ENCODE results near the gene PTPN4. TPM values are rescaled to one million over a fixed set of nuclear protein-coding genes. Genes with fewer than 3 reads are reported as not detected.

The PTPN4 gene
- total RNA-seq, 1 donor from 2014 or later = 21.4 TPM

DNA sequence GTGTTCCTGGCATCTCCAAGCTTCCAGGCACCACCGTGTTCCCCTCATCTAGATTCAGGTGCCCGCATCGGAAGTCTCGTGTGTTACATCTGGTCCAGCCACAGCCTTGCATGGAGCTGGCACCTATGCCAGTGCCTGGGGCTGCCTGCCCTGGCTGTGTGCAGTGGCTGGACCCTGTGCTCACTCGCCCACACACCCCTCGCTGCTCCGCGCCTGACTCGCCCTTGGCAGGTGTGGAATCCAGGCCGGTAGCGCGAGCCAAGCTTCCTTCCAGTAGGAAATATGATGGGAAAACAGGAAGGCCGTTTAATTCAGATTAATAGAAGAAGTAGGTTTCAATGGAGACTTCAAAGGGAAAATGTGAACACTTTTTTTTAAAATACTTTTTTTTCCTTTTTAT, 78.0 kb downstream of the PTPN4 start:
- TF ChIP-seq, protein P1, sequence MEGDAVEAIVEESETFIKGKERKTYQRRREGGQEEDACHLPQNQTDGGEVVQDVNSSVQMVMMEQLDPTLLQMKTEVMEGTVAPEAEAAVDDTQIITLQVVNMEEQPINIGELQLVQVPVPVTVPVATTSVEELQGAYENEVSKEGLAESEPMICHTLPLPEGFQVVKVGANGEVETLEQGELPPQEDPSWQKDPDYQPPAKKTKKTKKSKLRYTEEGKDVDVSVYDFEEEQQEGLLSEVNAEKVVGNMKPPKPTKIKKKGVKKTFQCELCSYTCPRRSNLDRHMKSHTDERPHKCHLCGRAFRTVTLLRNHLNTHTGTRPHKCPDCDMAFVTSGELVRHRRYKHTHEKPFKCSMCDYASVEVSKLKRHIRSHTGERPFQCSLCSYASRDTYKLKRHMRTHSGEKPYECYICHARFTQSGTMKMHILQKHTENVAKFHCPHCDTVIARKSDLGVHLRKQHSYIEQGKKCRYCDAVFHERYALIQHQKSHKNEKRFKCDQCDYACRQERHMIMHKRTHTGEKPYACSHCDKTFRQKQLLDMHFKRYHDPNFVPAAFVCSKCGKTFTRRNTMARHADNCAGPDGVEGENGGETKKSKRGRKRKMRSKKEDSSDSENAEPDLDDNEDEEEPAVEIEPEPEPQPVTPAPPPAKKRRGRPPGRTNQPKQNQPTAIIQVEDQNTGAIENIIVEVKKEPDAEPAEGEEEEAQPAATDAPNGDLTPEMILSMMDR (IDR thresholded peaks at IDR 0.05) = no peak
- no peaks in the 10 kb centered on the region for H3K36me3 Mint-ChIP-seq (ENCODE audit: unreplicated experiment)
- H3K4me3 Mint-ChIP-seq (ENCODE audit: unreplicated experiment) = no peak overlapping the region
- H3K9me3 Mint-ChIP-seq (ENCODE audit: unreplicated experiment) = no peaks in the 10 kb centered on the region
- H3K4me1 Mint-ChIP-seq (ENCODE audit: unreplicated experiment) = peaks cover 3% of the 10 kb centered on the region
- DNase-seq (ENCODE audit: extremely low spot score, unreplicated experiment) = no peak
- no peak overlapping the region for H3K27ac Mint-ChIP-seq (ENCODE audit: unreplicated experiment)
- H3K27me3 Mint-ChIP-seq (ENCODE audit: unreplicated experiment) = no peaks in the 10 kb centered on the region

- Mint-ChIP-seq H3K9me3 (ENCODE audit: unreplicated experiment) (no peaks in the 10 kb centered on the region), H3K4me3 (ENCODE audit: unreplicated experiment) (no peak overlapping the region), H3K27ac (ENCODE audit: unreplicated experiment) (no peak overlapping the region), H3K27me3 (ENCODE audit: unreplicated experiment) (no peaks in the 10 kb centered on the region), H3K4me1 (ENCODE audit: unreplicated experiment) (peaks cover 3% of the 10 kb centered on the region), H3K36me3 (ENCODE audit: unreplicated experiment) (no peaks in the 10 kb centered on the region)
- TF ChIP-seq, protein P1 (IDR thresholded peaks at IDR 0.05) = no peak
- DNase-seq (ENCODE audit: extremely low spot score, unreplicated experiment) = no peak
Measured at GRCh38 chr2:119838179-119838578, 78.5 kb downstream of the PTPN4 start.

DNA sequence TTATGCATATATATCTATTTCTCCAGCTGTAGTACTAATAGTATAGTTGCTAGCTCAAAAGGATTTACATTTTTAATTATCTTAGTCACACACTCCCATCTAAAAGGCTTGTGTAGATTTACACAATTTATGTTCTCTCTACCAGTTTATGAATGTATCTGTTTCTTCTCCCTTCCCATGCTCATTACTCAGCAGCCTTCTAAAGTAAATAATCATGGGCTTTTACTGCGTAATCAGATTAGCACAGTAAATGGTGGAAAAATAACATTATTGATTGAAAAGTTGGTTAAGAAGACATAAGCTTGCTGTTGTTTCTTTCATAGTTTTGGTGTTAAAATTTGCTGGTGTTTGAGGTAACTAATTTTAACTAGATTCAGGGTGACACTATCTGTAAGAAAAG, 81.8 kb downstream of the PTPN4 start:
- Mint-ChIP-seq H3K9me3 (ENCODE audit: unreplicated experiment) (no peaks in the 10 kb centered on the region), H3K4me3 (ENCODE audit: unreplicated experiment) (no peak overlapping the region), H3K36me3 (ENCODE audit: unreplicated experiment) (peaks cover 4% of the 10 kb centered on the region), H3K27me3 (ENCODE audit: unreplicated experiment) (no peaks in the 10 kb centered on the region), H3K4me1 (ENCODE audit: unreplicated experiment) (peaks cover 5% of the 10 kb centered on the region), H3K27ac (ENCODE audit: unreplicated experiment) (no peak overlapping the region)
- TF ChIP-seq, protein P1 (IDR thresholded peaks at IDR 0.05) = no peak
- DNase-seq (ENCODE audit: extremely low spot score, unreplicated experiment) = no peak

DNA sequence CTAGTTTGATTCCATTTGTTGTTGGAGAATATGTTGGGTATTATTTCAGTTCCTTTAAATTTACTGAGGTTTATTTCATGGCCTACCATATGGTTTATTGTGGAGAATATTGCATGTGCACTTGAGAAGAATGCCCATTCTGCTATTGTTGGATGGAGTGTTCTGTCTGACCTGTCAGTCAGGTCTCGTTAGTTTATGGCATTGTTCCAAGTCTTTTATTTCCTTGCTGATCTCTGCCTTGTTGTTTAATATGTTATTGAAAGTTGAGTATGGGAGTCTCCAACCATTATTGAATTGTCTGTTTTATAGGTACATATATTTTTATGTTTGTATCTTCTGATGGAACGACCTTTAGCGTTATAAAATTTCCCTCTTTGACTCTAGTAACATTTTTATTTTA, 86.3 kb downstream of the PTPN4 start:
- H3K36me3 Mint-ChIP-seq (ENCODE audit: unreplicated experiment) = peaks cover 5% of the 10 kb centered on the region

DNA sequence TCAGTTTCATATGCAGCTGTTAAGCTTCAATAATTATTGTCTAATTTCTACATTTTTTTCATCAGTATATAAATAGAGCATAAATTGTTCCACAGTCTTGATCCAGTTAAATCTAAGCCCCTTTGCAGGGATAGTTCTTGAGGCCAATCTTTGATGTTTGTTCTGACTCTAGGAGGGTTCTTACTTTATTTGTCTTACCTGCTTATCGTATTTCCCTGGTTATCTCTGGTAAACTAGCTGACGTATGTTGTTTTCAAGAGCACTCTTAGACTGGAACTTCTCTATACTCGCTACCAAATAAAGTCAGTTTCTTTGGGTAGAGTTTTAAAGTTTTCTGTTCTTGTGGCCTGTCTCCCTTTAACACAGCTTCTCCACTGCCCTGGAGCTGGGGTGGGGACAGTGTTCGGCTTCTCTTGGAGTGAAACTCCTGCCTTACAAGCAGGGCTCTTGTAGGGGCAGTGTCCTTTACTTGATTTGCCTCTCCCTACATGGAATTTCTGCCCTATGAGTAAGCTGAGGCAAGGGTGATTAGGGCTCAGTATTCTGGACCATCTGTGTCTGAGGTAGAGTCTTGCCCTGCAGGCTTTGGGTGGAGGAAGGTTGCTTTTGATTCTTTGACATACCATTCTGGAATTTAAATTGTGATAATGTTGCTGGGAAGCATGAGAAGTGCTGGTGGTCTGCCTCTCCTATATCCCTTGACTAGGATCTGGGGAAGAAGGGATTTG, 90.3 kb downstream of the PTPN4 start:
- no peaks in the 10 kb centered on the region for H3K27me3 Mint-ChIP-seq (ENCODE audit: unreplicated experiment)
- H3K4me3 Mint-ChIP-seq (ENCODE audit: unreplicated experiment) = no peak overlapping the region
- H3K9me3 Mint-ChIP-seq (ENCODE audit: unreplicated experiment) = peaks cover 18% of the 10 kb centered on the region
- TF ChIP-seq, protein P1 (IDR thresholded peaks at IDR 0.05) = no peak
- no peak for DNase-seq (ENCODE audit: extremely low spot score, unreplicated experiment)
- H3K27ac Mint-ChIP-seq (ENCODE audit: unreplicated experiment) = no peak overlapping the region
- H3K36me3 Mint-ChIP-seq (ENCODE audit: unreplicated experiment) = peaks cover 18% of the 10 kb centered on the region
- peaks cover 13% of the 10 kb centered on the region for H3K4me1 Mint-ChIP-seq (ENCODE audit: unreplicated experiment)

More for the DNA sequence above, 86.3 kb downstream of the PTPN4 start:
- Mint-ChIP-seq H3K27ac (ENCODE audit: unreplicated experiment) (no peak overlapping the region), H3K27me3 (ENCODE audit: unreplicated experiment) (no peaks in the 10 kb centered on the region), H3K9me3 (ENCODE audit: unreplicated experiment) (no peaks in the 10 kb centered on the region), H3K4me1 (ENCODE audit: unreplicated experiment) (peaks cover 13% of the 10 kb centered on the region), H3K4me3 (ENCODE audit: unreplicated experiment) (no peak overlapping the region)
- TF ChIP-seq, protein P1 (IDR thresholded peaks at IDR 0.05) = no peak
- DNase-seq (ENCODE audit: extremely low spot score, unreplicated experiment) = no peak
